GM19193 (cell line): ENCODE data around the gene TSPAN2.

Experiments used
- POLR2A ChIP-seq: IDR thresholded peaks from 4 replicates; pipeline ENCODE4 v1.6.1; 2011; ENCODE audit not compliant: insufficient read depth, insufficient read length; ENCODE audit errors: extremely low read depth

Gene TSPAN2

DNA sequence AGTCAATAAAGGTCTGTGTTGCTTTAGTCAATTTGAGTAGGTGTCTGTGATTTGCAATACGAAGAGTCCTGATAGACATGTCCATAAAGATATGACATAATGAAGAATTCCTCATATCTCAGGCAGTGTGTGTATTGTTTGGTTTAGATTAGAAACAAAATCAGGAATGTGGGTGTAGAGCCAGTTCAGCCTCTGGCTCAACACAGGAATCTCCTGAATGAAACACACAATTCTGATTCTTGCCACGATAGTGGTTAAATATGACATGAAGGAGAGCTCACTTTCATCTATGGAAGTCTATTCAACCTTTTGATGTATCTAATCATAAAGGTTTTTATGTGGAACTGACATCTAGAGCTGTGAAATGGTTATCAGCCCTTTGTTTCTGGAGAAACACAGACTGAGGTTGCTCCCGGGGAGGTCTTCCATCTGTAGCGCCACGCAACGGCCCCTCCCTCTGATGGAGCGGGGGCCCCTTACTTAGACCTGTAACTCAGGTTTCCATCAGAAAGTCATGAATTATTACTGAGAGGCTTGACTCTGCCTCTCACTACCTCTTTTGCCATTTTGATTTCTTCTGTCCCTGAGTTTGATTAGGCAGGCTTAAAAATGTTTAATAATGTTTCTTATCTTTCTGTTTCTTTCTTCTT, 19.5 kb downstream of the TSPAN2 start:
- no peak for TF ChIP-seq POLR2A

DNA sequence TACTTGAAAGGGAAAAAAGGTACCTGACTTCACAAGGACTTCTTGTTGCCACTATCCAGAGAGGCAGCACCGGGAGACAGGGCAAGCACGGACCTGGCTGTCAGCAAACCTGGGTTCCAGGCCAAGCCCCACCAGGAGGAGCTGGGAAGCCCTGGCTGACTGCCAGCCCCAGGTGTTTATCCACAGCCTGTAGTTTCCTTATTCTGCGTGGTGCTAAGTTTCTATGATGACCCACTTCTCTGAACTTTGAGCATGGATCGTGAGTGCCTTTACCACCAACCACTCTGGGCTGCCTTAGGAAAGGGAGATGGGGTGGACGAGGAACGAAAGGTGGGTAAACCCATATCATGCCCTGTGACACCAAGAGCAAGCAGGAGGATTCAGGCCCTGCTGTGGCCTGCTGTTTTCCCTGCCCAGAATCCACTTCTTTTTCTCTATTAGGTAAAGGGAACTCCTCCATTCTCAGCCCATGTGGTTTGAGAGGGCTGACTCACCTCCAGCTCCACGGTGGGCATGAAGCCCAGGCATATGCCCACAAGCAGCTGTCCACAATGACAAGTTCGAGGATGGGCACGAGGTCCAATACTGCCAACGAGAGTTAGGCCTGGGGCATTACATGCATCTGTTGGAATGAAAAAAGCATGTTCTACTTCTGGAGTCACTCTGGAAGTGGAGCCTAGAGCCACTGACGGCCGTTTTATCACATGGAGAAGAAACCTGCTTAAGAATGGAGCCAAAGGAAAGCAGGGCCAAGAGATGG, 20.3 kb downstream of the TSPAN2 start:
- TF ChIP-seq POLR2A: no peak

DNA sequence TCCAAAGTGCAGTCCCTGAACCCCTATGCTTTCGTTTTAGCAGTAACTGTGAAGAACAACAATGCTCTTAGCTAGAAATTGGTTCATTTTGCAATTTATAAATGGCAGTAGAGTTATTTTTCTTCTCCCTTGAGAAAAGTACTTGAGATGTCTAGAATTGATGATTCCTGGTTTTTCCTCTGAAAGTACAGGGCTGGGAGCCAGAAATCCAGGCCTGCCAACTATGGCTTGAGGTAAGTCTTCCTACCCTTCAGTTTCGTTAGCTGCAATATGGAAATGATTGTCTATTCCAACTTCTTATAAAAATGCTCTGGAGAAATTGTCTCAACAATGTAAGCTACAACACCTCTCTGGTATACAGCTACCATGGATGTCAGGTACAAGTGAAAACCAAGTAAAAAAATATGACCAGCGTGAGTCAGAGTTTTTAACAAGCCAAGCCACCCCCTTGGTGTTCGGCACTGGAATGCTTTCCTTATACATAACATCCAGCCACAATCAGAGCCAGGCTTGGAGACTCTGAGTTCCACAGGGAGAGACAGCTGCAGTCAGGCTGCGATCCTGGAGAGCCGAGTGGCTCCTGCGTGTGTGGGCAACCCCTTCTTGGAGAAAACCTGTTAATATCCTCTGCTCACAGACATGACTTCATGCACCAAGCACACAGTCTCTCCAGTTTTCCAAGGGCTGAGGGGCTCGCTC, 22.0 kb downstream of the TSPAN2 start:
- no peak for TF ChIP-seq POLR2A

DNA sequence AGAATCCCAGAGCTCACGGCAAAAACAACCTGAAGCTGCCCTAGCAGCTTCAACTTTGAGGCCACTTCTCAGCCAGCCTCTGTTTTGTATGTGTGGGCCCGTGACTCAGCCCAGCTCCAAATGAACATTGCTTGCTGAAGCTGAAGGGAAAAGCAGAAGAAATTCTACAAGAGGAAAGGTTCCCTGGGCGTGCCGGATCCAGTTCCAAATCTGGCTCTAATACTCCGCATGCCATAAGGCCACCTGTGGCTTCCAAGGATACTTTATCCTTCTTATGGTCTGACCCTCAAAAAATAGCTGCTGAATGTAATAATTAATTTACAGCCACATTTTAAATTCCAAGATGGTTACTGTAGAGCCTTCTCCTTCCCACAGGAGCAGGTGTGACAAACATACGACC, 24.3 kb downstream of the TSPAN2 start:
- no peak for TF ChIP-seq POLR2A

DNA sequence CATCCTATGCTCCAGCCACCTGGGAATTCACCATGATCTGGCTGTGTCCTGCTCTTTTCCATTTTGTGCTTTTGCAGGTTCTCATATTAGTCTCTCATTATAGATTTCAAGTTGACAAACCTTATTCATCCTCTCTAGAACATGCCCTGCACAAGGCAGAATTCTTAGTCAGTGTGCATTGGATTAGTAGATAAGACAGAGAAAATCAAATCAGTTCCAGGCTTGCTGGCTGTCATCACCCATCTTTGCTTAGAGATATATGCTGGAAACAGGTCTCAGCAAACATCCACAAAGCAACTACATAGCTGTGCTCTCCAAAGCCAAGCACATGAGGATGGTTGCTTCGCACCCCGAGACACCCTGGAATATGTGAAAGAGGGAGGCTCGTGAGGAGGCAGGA, 24.8 kb downstream of the TSPAN2 start:
- no peak for TF ChIP-seq POLR2A

DNA sequence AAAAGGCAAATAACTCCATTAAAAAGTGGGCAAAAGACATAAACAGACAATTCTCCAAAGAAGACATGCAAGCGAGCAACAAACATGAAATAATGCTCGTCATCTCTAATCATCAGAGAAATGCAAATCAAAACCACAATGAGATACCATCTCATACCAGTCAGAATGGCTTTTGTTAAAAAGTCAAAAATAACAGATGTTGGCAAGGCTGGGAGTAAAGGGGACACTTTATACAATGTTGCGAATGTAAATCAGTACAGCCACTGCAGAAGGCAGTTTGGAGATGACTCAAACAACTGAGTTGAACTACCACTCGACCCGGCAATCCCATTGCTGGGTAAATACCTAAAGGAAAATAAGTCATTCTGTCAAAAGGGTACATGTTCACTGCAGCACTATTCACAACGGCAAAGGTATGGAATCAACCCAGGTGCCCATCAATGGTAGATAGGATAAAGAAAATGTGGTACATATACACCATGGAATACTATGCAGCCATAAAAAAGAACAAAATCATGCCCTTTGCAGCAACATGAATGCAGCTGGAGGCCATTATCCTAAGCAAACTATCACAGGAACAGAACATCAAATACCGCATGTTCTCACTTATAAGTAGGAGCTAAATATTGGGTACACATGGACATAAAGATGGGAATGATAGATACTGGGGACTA, 25.9 kb downstream of the TSPAN2 start:
- TF ChIP-seq POLR2A: no peak

DNA sequence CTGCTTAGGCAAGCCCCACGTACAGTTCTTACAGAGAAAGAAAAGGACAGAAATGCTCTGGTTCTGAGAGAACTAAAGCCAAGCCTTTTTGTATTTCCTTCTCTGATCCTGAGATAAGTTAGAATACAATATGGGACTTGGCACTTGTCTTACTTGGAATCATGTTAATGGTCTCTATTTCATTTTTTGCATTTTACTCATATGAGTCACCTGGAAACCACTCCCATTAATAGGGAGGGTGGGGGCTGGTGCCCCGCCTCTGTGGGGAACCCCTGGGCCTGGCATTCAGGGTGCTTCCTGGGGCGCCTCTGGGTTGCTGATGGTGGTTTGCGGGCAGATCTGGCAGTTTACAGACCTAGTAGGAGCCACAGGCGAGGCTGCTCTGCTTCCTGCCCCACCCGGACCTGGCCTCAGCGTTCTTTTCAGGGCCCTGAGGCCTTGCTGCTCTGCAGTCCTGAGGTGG, 26.7 kb downstream of the TSPAN2 start:
- no peak for TF ChIP-seq POLR2A

DNA sequence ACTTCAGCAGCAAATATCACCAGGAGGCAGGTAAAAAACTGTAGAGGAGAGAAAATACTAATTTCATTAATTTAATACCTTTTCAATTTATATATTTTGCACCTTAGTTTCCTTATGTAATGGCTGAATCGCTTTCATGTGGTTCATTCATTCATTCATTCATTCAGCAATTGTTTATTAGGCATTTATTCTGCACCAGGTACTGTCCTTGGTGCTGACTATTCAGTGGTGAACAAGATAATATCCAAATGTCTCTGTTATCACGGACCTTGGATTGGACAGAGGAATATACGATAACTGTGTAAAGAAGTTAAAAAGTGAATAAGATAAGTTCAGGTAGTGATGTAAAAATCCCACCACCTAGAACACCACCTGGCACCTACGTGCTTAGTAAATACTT, 28.8 kb downstream of the TSPAN2 start:
- TF ChIP-seq POLR2A: no peak

DNA sequence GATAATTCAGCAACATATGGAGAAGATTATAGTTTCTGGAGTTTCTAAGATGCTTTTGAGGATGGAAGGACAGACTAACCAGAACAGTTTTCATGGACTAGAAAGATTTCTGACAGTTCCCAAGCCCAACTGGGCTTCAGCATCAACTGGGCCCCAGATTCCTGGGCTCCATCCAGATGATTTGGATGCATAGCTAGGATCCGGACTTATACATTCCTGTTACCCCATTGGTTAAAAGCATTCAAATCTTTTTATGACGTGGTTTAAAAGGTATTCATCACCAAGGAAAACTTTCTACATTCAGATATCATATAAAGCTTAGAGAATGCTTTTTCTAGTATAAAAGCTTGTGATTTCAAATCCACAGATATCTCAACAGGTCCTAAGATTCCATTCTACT, 30.0 kb downstream of the TSPAN2 start:
- no peak for TF ChIP-seq POLR2A

DNA sequence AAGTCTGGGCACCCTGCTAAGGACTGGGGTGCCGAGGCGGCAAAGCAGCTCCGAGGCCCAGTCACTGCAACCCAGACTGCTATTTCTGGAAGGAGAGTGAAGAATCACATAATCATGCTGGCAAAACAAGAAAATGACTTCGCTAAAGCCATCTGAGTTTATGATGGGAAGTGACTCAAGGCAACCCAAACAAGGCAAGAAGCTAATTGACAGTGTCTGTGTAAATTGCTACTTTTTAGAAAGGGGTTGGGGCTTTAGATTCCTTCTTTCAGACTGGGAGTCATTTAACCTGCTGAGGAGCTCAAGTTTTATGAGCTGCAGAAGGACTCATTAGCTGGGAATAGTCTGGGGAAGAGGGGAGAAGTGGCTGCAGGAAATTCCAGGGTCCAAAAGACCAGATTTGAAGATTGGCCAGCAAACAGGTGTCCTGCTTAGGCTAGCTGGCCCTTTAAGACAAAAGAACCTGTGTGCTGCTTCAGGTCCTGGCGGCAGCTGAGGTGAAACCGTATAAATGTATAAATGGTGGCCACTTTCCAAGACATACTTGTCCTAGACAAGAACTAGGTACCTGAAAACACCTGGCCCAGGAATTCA, 31.5 kb downstream of the TSPAN2 start:
- no peak for TF ChIP-seq POLR2A

DNA sequence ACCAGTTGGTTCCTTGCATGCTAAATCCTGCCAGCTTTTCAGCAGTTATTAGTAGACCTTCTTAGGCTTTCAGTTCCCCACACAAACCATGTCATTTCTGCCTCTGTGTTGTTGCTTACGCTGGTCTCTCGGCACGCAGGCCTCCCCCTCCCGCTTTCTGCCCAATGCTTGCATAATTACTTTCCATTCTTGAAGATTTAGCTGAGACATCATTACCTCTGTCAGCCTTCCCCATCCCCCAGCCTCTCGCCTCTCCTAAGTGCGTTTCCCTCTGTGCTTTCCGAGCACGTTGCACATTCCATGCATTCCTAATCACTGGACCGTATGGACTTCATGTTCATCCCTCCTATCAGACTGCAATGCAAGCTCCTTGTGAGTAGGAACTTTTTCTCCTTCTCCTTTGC, 32.9 kb downstream of the TSPAN2 start:
- no peak for TF ChIP-seq POLR2A

DNA sequence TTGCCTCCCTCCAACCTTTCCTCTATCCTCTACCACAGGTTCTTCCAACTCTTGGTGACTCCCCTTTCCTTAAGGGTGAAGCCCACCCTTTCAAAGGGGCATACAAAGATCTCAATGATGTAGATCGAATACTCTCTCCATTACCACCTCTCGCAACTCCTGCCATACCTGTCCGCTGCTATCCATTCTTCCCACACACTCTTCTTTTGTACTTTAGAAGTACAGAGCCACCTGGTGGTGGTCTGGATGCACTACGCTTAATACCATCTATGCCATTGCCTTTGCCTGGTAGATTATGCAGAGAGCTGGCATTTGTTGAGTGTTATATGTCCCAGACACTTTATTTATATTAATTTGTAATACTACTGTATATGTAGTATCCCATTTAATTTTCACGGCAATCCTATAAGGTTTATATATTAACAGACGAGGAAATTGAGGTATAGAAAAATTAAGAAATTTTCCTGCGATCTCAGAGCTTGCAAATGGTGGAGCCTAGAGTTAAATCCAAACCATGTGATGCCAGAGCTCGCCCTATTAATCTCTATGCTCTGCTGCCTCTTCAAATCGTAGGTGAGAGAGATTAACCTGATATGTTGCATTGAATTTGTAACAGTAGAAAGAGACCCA, 36.7 kb downstream of the TSPAN2 start:
- no peak for TF ChIP-seq POLR2A

DNA sequence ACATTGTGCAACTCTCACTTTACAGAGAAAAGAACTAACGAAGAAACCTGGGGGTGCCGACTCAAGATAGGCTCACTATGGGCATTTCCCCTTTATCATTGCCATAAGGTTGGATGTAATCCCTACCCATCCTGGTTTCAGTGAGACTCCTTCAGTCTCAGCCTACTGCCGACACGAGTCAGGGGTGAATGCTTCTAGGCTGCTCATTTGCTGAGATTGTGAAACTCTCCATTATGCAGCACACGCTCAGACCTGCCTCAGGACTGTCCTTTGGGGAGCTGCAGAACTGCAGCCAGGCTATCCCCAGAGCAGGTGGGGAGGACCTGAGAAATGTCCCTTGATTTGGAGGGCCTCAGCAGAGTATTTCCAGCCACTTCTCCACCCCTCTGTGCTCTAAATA, 37.5 kb downstream of the TSPAN2 start:
- TF ChIP-seq POLR2A: no peak

DNA sequence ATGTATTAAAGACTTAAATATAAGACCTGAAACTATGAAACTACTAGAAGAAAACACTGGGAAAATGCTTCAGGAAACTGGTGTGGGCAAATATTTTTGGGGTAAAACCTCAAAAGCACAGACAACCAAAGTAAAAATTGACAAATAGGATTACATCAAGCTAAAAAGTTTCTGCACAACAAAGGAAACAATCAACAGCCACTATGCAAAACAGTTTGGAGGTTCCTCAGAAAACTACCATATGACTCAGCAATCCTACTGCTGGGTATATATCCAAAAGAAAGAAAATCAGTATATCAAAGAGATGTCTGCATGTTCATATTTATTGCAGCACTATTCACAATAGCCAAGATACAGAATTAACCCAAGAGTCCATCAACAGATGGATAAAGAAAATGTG, 42.6 kb downstream of the TSPAN2 start:
- no peak for TF ChIP-seq POLR2A
